Sigmoid colon (tissue), 7 donors: ENCODE data around the gene NRXN3. TPM values are rescaled to one million over a fixed set of nuclear protein-coding genes. Genes with fewer than 3 reads are reported as not detected.

Experiments
- DNase-seq: peaks from one replicate; pipeline ENCODE4 v3.0.0-alpha.2; 2019
- H3K27ac ChIP-seq, 4 donors: fragments of 200-600 bp; sonication (generic); one replicate each; pipeline ENCODE4 v1.5.1; 2016 to 2019; ENCODE audit warnings: mild to moderate bottlenecking in 1 of 4
- H3K27me3 ChIP-seq, 3 donors: fragments of 200-600 bp; sonication (generic); one replicate each; pipeline ENCODE4 v1.5.1; 2019; ENCODE audit warnings: mild to moderate bottlenecking in 1 of 3
- H3K36me3 ChIP-seq, 4 donors: fragments of 200-600 bp; sonication (generic); one replicate each; pipeline ENCODE4 v1.5.1; 2016 to 2019
- H3K4me1 ChIP-seq, 4 donors: fragments of 200-600 bp; sonication (generic); one replicate each; pipeline ENCODE4 v1.5.1; 2017 to 2019
- H3K4me3 ChIP-seq, 4 donors: fragments of 200-600 bp; sonication (generic); one replicate each; pipeline ENCODE4 v1.5.1; 2017 to 2019; ENCODE audit warnings: mild to moderate bottlenecking in 2 of 4, moderate library complexity in 1 of 4
- H3K9me3 ChIP-seq, 4 donors: fragments of 200-600 bp in 3 of 4; sonication (generic) in 3 of 4; one replicate each; pipeline versions ENCODE4 v1.5.1 to v1.6.1; 2013 to 2019
- CTCF ChIP-seq, 4 experiments: fragments of 450-650 bp in 3 of 4; fragments of 200-600 bp in 1 of 4; IDR thresholded peaks; one replicate each; pipeline ENCODE4 v1.5.1; 2016 to 2019; ENCODE audit warnings: antibody characterized with exemption in 4 of 4, mild to moderate bottlenecking in 3 of 4, moderate library complexity in 2 of 4
- EP300 ChIP-seq, 4 donors: sonication (generic); formaldehyde crosslinking; IDR thresholded peaks; one replicate each; pipeline ENCODE4 v1.6.1; 2017; ENCODE audit warnings: antibody characterized with exemption in 4 of 4
- POLR2A ChIP-seq, 2 donors: fragments of 450-650 bp; IDR thresholded peaks; one replicate each; pipeline ENCODE4 v1.6.1; 2016; ENCODE audit warnings: antibody characterized with exemption in 2 of 2, mild to moderate bottlenecking in 2 of 2, moderate library complexity in 2 of 2
- POLR2AphosphoS5 ChIP-seq, 4 donors: sonication (generic); formaldehyde crosslinking; IDR thresholded peaks; one replicate each; pipeline ENCODE4 v1.6.1; 2017; ENCODE audit warnings: antibody characterized with exemption in 4 of 4
- WGBS, 2 donors: extraction: QIAGEN DNeasy Blood & Tissue Kit; methylation state at CpG; one replicate each; pipeline ENCODE4 v1.1.7; 2013; 5-methylcytosine and 5-hydroxymethylcytosine counted together
- intact Hi-C: fragments of 100-400 bp; cut with DNase I; formaldehyde crosslinking; loops from one replicate; pipeline ENCODE4 v1.15.1; 2023
- polyA plus RNA-seq, 3 donors: library from polyadenylated mRNA; stranded (reverse); fragments of 200-250 nt; gene quantifications; one replicate each; pipeline ENCODE4 v1.2.3, GENCODE V29; 2013
- total RNA-seq, 4 donors: library from RNA; depleted of rRNA; stranded (reverse); fragments of >200 nt; gene quantifications; one replicate each; pipeline ENCODE4 v1.1.0, GENCODE V29; 2016
- donor health status: healthy with polysubstance abuse.
- donor health status: Bipolar disorder and iron deficiency.
- donor health status: healthy.

NRXN3 gene
- total and polyA plus RNA-seq, 7 donors: 0.23 to 46.3 (median 23.2) TPM

GRCh38 chr14:78414172-78414571, 244.0 kb downstream of the NRXN3 start:
- 67 to 85% methylated on average over 3 of the region's 3 CpGs for WGBS, 2 donors

GRCh38 chr14:78417532-78417931, 247.4 kb downstream of the NRXN3 start:
- intact Hi-C loops: no loop called here
- Histone ChIP-seq H3K4me1 (no peaks in the 10 kb centered on the region), H3K9me3 (no peaks in the 10 kb centered on the region), H3K36me3 (no peaks in the 10 kb centered on the region), H3K27ac (no peak overlapping the region), H3K27me3 (no peaks in the 10 kb centered on the region), H3K4me3 (no peak overlapping the region)
- no peak for DNase-seq
- no peak for TF ChIP-seq POLR2AphosphoS5 (IDR thresholded peaks at IDR 0.05)
- TF ChIP-seq CTCF (IDR thresholded peaks at IDR 0.05): no peak
- TF ChIP-seq EP300 (IDR thresholded peaks at IDR 0.05): no peak
- TF ChIP-seq POLR2A (IDR thresholded peaks at IDR 0.05): no peak
- WGBS, 2 donors: 86% methylated on average over 3 of the region's 3 CpGs

More at GRCh38 chr14:78414172-78414571, 244.0 kb downstream of the NRXN3 start:
- TF ChIP-seq CTCF (IDR thresholded peaks at IDR 0.05) (no peak), POLR2A (IDR thresholded peaks at IDR 0.05) (no peak), EP300 (IDR thresholded peaks at IDR 0.05) (no peak), POLR2AphosphoS5 (IDR thresholded peaks at IDR 0.05) (no peak)
- no peaks in the 10 kb centered on the region for H3K36me3 ChIP-seq
- H3K4me3 ChIP-seq: no peak overlapping the region
- H3K27ac ChIP-seq: no peak overlapping the region
- H3K9me3 ChIP-seq: no peaks in the 10 kb centered on the region
- no peak for DNase-seq
- intact Hi-C loops: no loop called here
- no peaks in the 10 kb centered on the region for H3K27me3 ChIP-seq
- no peaks in the 10 kb centered on the region for H3K4me1 ChIP-seq

- Histone ChIP-seq H3K36me3 (no peaks in the 10 kb centered on the region), H3K4me1 (no peaks in the 10 kb centered on the region), H3K27ac (no peak overlapping the region), H3K4me3 (no peak overlapping the region), H3K27me3 (no peaks in the 10 kb centered on the region), H3K9me3 (no peaks in the 10 kb centered on the region)
- TF ChIP-seq EP300 (IDR thresholded peaks at IDR 0.05) (no peak), POLR2A (IDR thresholded peaks at IDR 0.05) (no peak), CTCF (IDR thresholded peaks at IDR 0.05) (no peak), POLR2AphosphoS5 (IDR thresholded peaks at IDR 0.05) (no peak)
- no peak for DNase-seq
- intact Hi-C loops: no loop called here
- 5 to 37% methylated on average over 1 of the region's 1 CpG for WGBS, 2 donors
These were observed 254.1 kb downstream of the NRXN3 start for GRCh38 chr14:78424311-78424710.

GRCh38 chr14:78425330-78425729, 255.2 kb downstream of the NRXN3 start:
- Histone ChIP-seq H3K36me3 (no peaks in the 10 kb centered on the region), H3K4me1 (no peaks in the 10 kb centered on the region), H3K4me3 (no peak overlapping the region), H3K27me3 (no peaks in the 10 kb centered on the region), H3K9me3 (no peaks in the 10 kb centered on the region), H3K27ac (no peak overlapping the region)
- WGBS, 2 donors: 31 to 40% methylated on average over 2 of the region's 2 CpGs
- TF ChIP-seq CTCF (IDR thresholded peaks at IDR 0.05) (no peak), POLR2A (IDR thresholded peaks at IDR 0.05) (no peak), EP300 (IDR thresholded peaks at IDR 0.05) (no peak), POLR2AphosphoS5 (IDR thresholded peaks at IDR 0.05) (no peak)
- no peak for DNase-seq
- intact Hi-C loops: no loop called here

GRCh38 chr14:78425782-78426181, 255.6 kb downstream of the NRXN3 start:
- intact Hi-C loops: no loop called here
- Histone ChIP-seq H3K27ac (no peak overlapping the region), H3K9me3 (no peaks in the 10 kb centered on the region), H3K4me1 (no peaks in the 10 kb centered on the region), H3K4me3 (no peak overlapping the region), H3K27me3 (no peaks in the 10 kb centered on the region), H3K36me3 (no peaks in the 10 kb centered on the region)
- TF ChIP-seq EP300 (IDR thresholded peaks at IDR 0.05): no peak
- no peak for TF ChIP-seq CTCF (IDR thresholded peaks at IDR 0.05)
- no peak for TF ChIP-seq POLR2A (IDR thresholded peaks at IDR 0.05)
- no peak for TF ChIP-seq POLR2AphosphoS5 (IDR thresholded peaks at IDR 0.05)
- WGBS, 2 donors: 58 to 61% methylated on average over 4 of the region's 4 CpGs
- DNase-seq: no peak
